Hematopoietic multipotent progenitor cell (in vitro differentiated cells): ENCODE results near the gene TJP1. TPM values are rescaled to one million over a fixed set of nuclear protein-coding genes. Genes with fewer than 3 reads are reported as not detected.
"Not testable (repeated sequence)": the region's sequence is repeated elsewhere in the genome, so short reads cannot be mapped to it uniquely, and the experiment has no call there.

ENCODE experiments used
- DNase-seq, 3 donors: peaks; one replicate each; pipeline ENCODE4 v3.0.0-alpha.2; 2011 to 2015; ENCODE audit warnings: low read depth in 2 of 3, low spot score in 2 of 3
- total RNA-seq: library from RNA; depleted of rRNA; stranded (reverse); fragments of >200 nt; gene quantifications from one replicate; pipeline ENCODE4 v1.2.3, GENCODE V29; 2012

TJP1 gene
- total RNA-seq, 1 donor, result under 0.01 TPM

GRCh38 chr15:29840054-29840453 lies 17.8 kb upstream of the TJP1 start:
- DNase-seq, result no peak

- DNase-seq, result no peak
Measured at GRCh38 chr15:29838352-29839010, 16.2 kb upstream of the TJP1 start.

GRCh38 chr15:29835301-29835700 lies 13.0 kb upstream of the TJP1 start:
- no peak for DNase-seq

GRCh38 chr15:29832709-29833108 lies 10.4 kb upstream of the TJP1 start:
- no peak for DNase-seq

GRCh38 chr15:29826908-29827820 lies 4.9 kb upstream of the TJP1 start:
- no peak for DNase-seq

- DNase-seq, result peak in 2 of 3 donors; percentile 19 to 69
Measured at GRCh38 chr15:29825227-29825626, 3.0 kb upstream of the TJP1 start.

- peak in 1 of 3 donors; percentile 26 for DNase-seq
Measured at GRCh38 chr15:29822684-29823459, 604 bp upstream of the TJP1 start.

- DNase-seq, result peak in 2 of 3 donors; percentile 42
Measured at GRCh38 chr15:29821416-29822099, 710 bp downstream of the TJP1 start.

- DNase-seq, result no peak
Measured at GRCh38 chr15:29820394-29821154, 1.7 kb downstream of the TJP1 start.

- no peak for DNase-seq
Measured at GRCh38 chr15:29819979-29820378, 2.3 kb downstream of the TJP1 start.

GRCh38 chr15:29818141-29818540 lies 4.1 kb downstream of the TJP1 start:
- no peak for DNase-seq

GRCh38 chr15:29817455-29817854 lies 4.8 kb downstream of the TJP1 start:
- DNase-seq, result not testable (repeated sequence)

- no peak for DNase-seq
Measured at GRCh38 chr15:29815000-29815710, 7.1 kb downstream of the TJP1 start.

- DNase-seq, result no peak
Measured at GRCh38 chr15:29813009-29813408, 9.3 kb downstream of the TJP1 start.

GRCh38 chr15:29812384-29812694 lies 9.9 kb downstream of the TJP1 start:
- DNase-seq, result no peak

- DNase-seq, result no peak
Measured at GRCh38 chr15:29811691-29812383, 10.4 kb downstream of the TJP1 start.

GRCh38 chr15:29805708-29806104 lies 16.6 kb downstream of the TJP1 start:
- no peak for DNase-seq

- DNase-seq, result no peak
Measured at GRCh38 chr15:29805043-29805707, 17.1 kb downstream of the TJP1 start.
